ENCODE data around the gene MEI1.

GRCh38 chr22:41826430-41827383, 127.4 kb downstream of the MEI1 start:
- no peak for TF ChIP-seq POLR2A (IDR thresholded peaks at IDR 0.05)
- TF ChIP-seq, protein P1, sequence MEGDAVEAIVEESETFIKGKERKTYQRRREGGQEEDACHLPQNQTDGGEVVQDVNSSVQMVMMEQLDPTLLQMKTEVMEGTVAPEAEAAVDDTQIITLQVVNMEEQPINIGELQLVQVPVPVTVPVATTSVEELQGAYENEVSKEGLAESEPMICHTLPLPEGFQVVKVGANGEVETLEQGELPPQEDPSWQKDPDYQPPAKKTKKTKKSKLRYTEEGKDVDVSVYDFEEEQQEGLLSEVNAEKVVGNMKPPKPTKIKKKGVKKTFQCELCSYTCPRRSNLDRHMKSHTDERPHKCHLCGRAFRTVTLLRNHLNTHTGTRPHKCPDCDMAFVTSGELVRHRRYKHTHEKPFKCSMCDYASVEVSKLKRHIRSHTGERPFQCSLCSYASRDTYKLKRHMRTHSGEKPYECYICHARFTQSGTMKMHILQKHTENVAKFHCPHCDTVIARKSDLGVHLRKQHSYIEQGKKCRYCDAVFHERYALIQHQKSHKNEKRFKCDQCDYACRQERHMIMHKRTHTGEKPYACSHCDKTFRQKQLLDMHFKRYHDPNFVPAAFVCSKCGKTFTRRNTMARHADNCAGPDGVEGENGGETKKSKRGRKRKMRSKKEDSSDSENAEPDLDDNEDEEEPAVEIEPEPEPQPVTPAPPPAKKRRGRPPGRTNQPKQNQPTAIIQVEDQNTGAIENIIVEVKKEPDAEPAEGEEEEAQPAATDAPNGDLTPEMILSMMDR (IDR thresholded peaks at IDR 0.05) = no peak

Measured in prostate gland (tissue), 2 donors.